Cardiac septum (tissue), 1 donor: ENCODE measurements around the gene WDR18. TPM values are rescaled to one million over a fixed set of nuclear protein-coding genes. Genes with fewer than 3 reads are reported as not detected.

Experiments used
- DNase-seq: peaks from one replicate; pipeline ENCODE4 v3.0.0-alpha.2; 2020; ENCODE audit warnings: low spot score
- intact Hi-C: fragments of 100-400 bp; cut with DNase I; formaldehyde crosslinking; loops from one replicate; pipeline ENCODE4 v1.14.0; 2022
- total RNA-seq: library from RNA; stranded (reverse); fragmentation: NEBNext Ultra II Directional; extraction: Animal tissue kit (Norgen Biotek cat#: 25700); gene quantifications from one replicate; pipeline ENCODE4 v1.2.1, GENCODE V29; 2021
- donor health status: DM: no; HTN: no; CAD: no.

Gene WDR18
- total RNA-seq, 1 donor from 2014 or later, result 17.6 TPM

GRCh38 chr19:1037621-1038064 is 53.5 kb downstream of the WDR18 start:
- no peak for DNase-seq

GRCh38 chr19:1038978-1039645 is 55.0 kb downstream of the WDR18 start:
- no peak for DNase-seq
- intact Hi-C loops, result no loop called here

More at GRCh38 chr19:1037621-1038064, 53.5 kb downstream of the WDR18 start:
- intact Hi-C loops, result no loop called here

GRCh38 chr19:1039646-1040475 is 55.7 kb downstream of the WDR18 start, which contains the start of gene ABCA7:
Gene ABCA7 (plus strand): TSS chr19:1040107. CDS start chr19:1041362, 1,255 bp downstream.
- intact Hi-C loops, result no loop called here
- DNase-seq, result peak; percentile 100

- peak; percentile 97 for DNase-seq
- intact Hi-C loops, result no loop called here
These were observed 56.5 kb downstream of the WDR18 start for GRCh38 chr19:1040476-1041271.

GRCh38 chr19:1041272-1041834 is 57.2 kb downstream of the WDR18 start:
- intact Hi-C loops, result no loop called here
- DNase-seq, result no peak

- DNase-seq, result no peak
- intact Hi-C loops, result no loop called here
These were observed 57.9 kb downstream of the WDR18 start for GRCh38 chr19:1041835-1042685.

- DNase-seq, result no peak
- intact Hi-C loops, result no loop called here
These were observed 58.8 kb downstream of the WDR18 start for GRCh38 chr19:1042689-1043511.

Other genes with a start within 250 kb of the WDR18 start
- not detected for gene MISP, start 233.2 kb upstream of the WDR18 start, total RNA-seq
- gene PTBP1, start 186.9 kb upstream of the WDR18 start, total RNA-seq, result 76.9 TPM
- gene PLPPR3, start 162.4 kb upstream of the WDR18 start, total RNA-seq, result not detected
- gene AZU1, start 156.5 kb upstream of the WDR18 start, total RNA-seq, result 1.1 TPM
- 0.62 TPM for gene PRTN3, start 143.3 kb upstream of the WDR18 start, total RNA-seq
- gene ELANE, start 132.0 kb upstream of the WDR18 start, total RNA-seq, result 0.54 TPM
- gene CFD, start 124.7 kb upstream of the WDR18 start, total RNA-seq, result 31.0 TPM
- 27.0 TPM for gene MED16, start 91.2 kb upstream of the WDR18 start, total RNA-seq
- not detected for gene RNU6-9, start 90.9 kb upstream of the WDR18 start, total RNA-seq
- gene R3HDM4, start 71.1 kb upstream of the WDR18 start, total RNA-seq, result 24.5 TPM
- gene KISS1R, start 67.0 kb upstream of the WDR18 start, total RNA-seq, result not detected
- 7.8 TPM for gene ARID3A, start 58.3 kb upstream of the WDR18 start, total RNA-seq
- gene GRIN3B, start 16.1 kb downstream of the WDR18 start, total RNA-seq, result not detected
- gene TMEM259, start 36.8 kb downstream of the WDR18 start, total RNA-seq, result 125 TPM
- gene RNU6-2, start 37.2 kb downstream of the WDR18 start, total RNA-seq, result not detected
- 44.8 TPM for gene CNN2, start 42.3 kb downstream of the WDR18 start, total RNA-seq
- 10.5 TPM for gene ABCA7, start 55.8 kb downstream of the WDR18 start, total RNA-seq
- gene ARHGAP45, start 82.8 kb downstream of the WDR18 start, total RNA-seq, result 3.7 TPM
- gene POLR2E, start 111.0 kb downstream of the WDR18 start, total RNA-seq, result 125 TPM
- gene GPX4, start 119.6 kb downstream of the WDR18 start, total RNA-seq, result 243 TPM
- gene SBNO2, start 189.9 kb downstream of the WDR18 start, total RNA-seq, result 37.3 TPM
- gene STK11, start 221.4 kb downstream of the WDR18 start, total RNA-seq, result 49.7 TPM